ENCODE results near the gene GIT1. TPM values are rescaled to one million over a fixed set of nuclear protein-coding genes. Genes with fewer than 3 reads are reported as not detected.

The GIT1 gene
- total RNA-seq, 2 donors from 2014 or later, result 26.7 to 48.1 TPM

- Histone ChIP-seq H3K27me3 (no peaks in the 10 kb centered on the region), H3K27ac (no peak overlapping the region), H3K36me3 (peaks cover 76% of the 10 kb centered on the region), H3K4me1 (peaks cover 0 to 39% of the 10 kb centered on the region in 2 donors), H3K4me3 (no peak overlapping the region), H3K9me3 (no peaks in the 10 kb centered on the region)
- no peak for TF ChIP-seq CTCF (IDR thresholded peaks at IDR 0.05)
- no peak for DNase-seq (ENCODE audit: low spot score)
Observed at GRCh38 chr17:29576214-29577000, 13.0 kb downstream of the GIT1 start.

- Histone ChIP-seq H3K4me1 (peaks cover 0 to 41% of the 10 kb centered on the region in 2 donors), H3K9me3 (no peaks in the 10 kb centered on the region), H3K27ac (no peak overlapping the region), H3K27me3 (no peaks in the 10 kb centered on the region), H3K36me3 (peaks cover 69% of the 10 kb centered on the region), H3K4me3 (no peak overlapping the region)
- no peak for DNase-seq (ENCODE audit: low spot score)
- TF ChIP-seq CTCF (IDR thresholded peaks at IDR 0.05), result no peak
Observed at GRCh38 chr17:29575511-29576213, 13.8 kb downstream of the GIT1 start.

GRCh38 chr17:29574732-29575510, 14.5 kb downstream of the GIT1 start:
- Histone ChIP-seq H3K36me3 (peaks cover 63% of the 10 kb centered on the region), H3K4me1 (peaks cover 0 to 35% of the 10 kb centered on the region in 2 donors), H3K27me3 (no peaks in the 10 kb centered on the region), H3K27ac (no peak overlapping the region), H3K4me3 (no peak overlapping the region), H3K9me3 (no peaks in the 10 kb centered on the region)
- no peak for TF ChIP-seq CTCF (IDR thresholded peaks at IDR 0.05)
- DNase-seq (ENCODE audit: low spot score), result no peak

- H3K27ac ChIP-seq, result no peak overlapping the region
- H3K4me1 ChIP-seq, result peaks cover 0 to 41% of the 10 kb centered on the region in 2 donors
- DNase-seq (ENCODE audit: low spot score), result no peak
- H3K9me3 ChIP-seq, result no peaks in the 10 kb centered on the region
- H3K27me3 ChIP-seq, result no peaks in the 10 kb centered on the region
- no peak for TF ChIP-seq CTCF (IDR thresholded peaks at IDR 0.05)
- peaks cover 54% of the 10 kb centered on the region for H3K36me3 ChIP-seq
- H3K4me3 ChIP-seq, result no peak overlapping the region
Observed at GRCh38 chr17:29573871-29574731, 15.3 kb downstream of the GIT1 start.

GRCh38 chr17:29573558-29573869, 15.9 kb downstream of the GIT1 start:
- H3K36me3 ChIP-seq, result peaks cover 49% of the 10 kb centered on the region
- H3K9me3 ChIP-seq, result no peaks in the 10 kb centered on the region
- peaks cover 0 to 43% of the 10 kb centered on the region in 2 donors for H3K4me1 ChIP-seq
- DNase-seq (ENCODE audit: low spot score), result no peak
- no peak overlapping the region for H3K4me3 ChIP-seq
- peak overlapping the region in 1 of 2 donors; percentile 68 for H3K27ac ChIP-seq
- no peak for TF ChIP-seq CTCF (IDR thresholded peaks at IDR 0.05)
- no peaks in the 10 kb centered on the region for H3K27me3 ChIP-seq
